Measurements from ENCODE around the gene SLC2A8. TPM values are rescaled to one million over a fixed set of nuclear protein-coding genes. Genes with fewer than 3 reads are reported as not detected.

SLC2A8 gene
- total and polyA plus RNA-seq, 7 donors, result 7.2 to 68.7 (median 45.1) TPM

DNA sequence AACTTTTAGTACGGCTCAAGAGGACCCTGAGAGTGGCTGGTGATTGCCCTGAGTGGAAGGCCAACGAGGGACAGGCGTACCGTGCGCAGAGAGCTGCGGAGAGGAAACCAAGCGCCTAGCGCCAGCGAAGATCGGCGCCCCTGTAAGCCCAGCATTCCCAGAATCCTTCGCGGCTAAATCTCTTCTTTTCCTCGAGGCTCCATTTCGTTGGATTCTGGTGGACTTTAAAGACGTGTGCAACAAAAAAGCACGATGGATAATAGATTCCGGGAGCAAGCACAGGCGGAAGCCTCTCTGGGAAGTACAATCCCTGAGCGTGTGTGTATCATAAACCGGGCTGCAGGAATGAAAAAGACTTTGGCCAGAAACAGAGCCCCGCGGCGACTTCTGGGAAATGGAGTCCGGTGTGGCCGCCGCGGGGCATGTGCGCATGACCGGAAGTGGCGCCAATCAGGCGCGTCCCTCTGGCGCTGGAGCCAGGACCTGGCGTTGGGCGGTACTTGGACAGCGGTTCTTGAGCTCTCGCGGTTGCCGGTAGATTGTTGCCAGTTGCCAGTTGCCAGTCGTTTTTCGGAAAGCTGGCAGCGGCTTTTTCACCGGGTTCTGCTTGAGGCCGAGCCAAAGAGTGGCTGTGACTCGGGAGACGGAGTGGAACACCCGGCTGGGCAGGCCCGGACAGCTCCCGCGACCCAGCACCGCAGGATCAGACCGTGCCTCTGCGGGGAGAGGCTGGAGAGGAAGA is 27.1 kb downstream of the SLC2A8 start, which contains the start of gene ZNF79:
Gene ZNF79, plus strand, starts transcription at position 449 of the 742 bp plus-strand sequence. CDS start 406 bp downstream, outside the sequence.
- Histone ChIP-seq H3K9me3 (no peaks in the 10 kb centered on the region), H3K36me3 (peaks cover 3 to 9% (median 5%) of the 10 kb centered on the region in 4 donors), H3K4me3 (peak within 1 kb of the TSS; percentile 59 to 94 (median 78)), H3K27me3 (no peaks in the 10 kb centered on the region), H3K27ac (peak within 1 kb of the TSS; percentile 89 to 98 (median 91)), H3K4me1 (peaks cover 0 to 59% (median 38%) of the 10 kb centered on the region in 4 donors)
- peak; percentile 28 to 69 for TF ChIP-seq POLR2A (IDR thresholded peaks at IDR 0.05)
- peak in 1 of 4 donors; percentile 36 for TF ChIP-seq EP300 (IDR thresholded peaks at IDR 0.05)
- TF ChIP-seq POLR2AphosphoS5 (IDR thresholded peaks at IDR 0.05), result peak; percentile 87 to 95 (median 88)
- TF ChIP-seq, protein P1, sequence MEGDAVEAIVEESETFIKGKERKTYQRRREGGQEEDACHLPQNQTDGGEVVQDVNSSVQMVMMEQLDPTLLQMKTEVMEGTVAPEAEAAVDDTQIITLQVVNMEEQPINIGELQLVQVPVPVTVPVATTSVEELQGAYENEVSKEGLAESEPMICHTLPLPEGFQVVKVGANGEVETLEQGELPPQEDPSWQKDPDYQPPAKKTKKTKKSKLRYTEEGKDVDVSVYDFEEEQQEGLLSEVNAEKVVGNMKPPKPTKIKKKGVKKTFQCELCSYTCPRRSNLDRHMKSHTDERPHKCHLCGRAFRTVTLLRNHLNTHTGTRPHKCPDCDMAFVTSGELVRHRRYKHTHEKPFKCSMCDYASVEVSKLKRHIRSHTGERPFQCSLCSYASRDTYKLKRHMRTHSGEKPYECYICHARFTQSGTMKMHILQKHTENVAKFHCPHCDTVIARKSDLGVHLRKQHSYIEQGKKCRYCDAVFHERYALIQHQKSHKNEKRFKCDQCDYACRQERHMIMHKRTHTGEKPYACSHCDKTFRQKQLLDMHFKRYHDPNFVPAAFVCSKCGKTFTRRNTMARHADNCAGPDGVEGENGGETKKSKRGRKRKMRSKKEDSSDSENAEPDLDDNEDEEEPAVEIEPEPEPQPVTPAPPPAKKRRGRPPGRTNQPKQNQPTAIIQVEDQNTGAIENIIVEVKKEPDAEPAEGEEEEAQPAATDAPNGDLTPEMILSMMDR (IDR thresholded peaks at IDR 0.05), result no peak
- 0% methylated on average over 54 of the region's 54 CpGs for WGBS, 2 donors
- peak; percentile 97 for DNase-seq
- intact Hi-C loops (cut with DNase I), result loop anchor here (2.0 kb wide), 1 partner anchor 27 kb away; the partner anchor contains the start of genes LRSAM1 and RPL12

DNA sequence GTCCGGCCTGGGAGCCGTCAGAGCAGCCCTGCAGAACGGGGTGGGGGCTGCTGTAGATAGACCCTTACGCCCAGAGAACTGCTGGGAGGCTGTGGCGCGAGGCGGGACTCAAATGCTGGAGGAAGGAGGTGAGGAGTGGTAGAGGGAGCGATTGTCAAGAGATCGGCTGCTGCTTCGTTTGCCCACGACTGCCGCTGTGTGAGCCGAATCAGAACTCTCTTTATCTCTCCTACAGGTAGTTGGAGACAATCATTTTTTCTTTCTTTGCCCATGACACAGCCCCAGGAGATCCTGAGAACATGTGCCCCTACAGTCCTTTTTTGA is 27.7 kb downstream of the SLC2A8 start:
- H3K4me3 ChIP-seq, result peak overlapping the region; percentile 59 to 94 (median 78)
- TF ChIP-seq POLR2AphosphoS5 (IDR thresholded peaks at IDR 0.05) (no peak), EP300 (IDR thresholded peaks at IDR 0.05) (no peak), POLR2A (IDR thresholded peaks at IDR 0.05) (no peak)
- TF ChIP-seq, protein P1 (IDR thresholded peaks at IDR 0.05), result no peak
- H3K27ac ChIP-seq, result peak overlapping the region; percentile 89 to 98 (median 91)
- DNase-seq, result no peak
- H3K9me3 ChIP-seq, result no peaks in the 10 kb centered on the region
- 0% methylated on average over 13 of the region's 13 CpGs for WGBS, 2 donors
- peaks cover 4 to 15% (median 8%) of the 10 kb centered on the region in 4 donors for H3K36me3 ChIP-seq
- intact Hi-C loops (cut with DNase I), result loop anchor here (2.0 kb wide), 1 partner anchor 26 kb away; the partner anchor contains the start of genes LRSAM1 and RPL12
- H3K4me1 ChIP-seq, result peaks cover 0 to 59% (median 38%) of the 10 kb centered on the region in 4 donors
- H3K27me3 ChIP-seq, result no peaks in the 10 kb centered on the region

DNA sequence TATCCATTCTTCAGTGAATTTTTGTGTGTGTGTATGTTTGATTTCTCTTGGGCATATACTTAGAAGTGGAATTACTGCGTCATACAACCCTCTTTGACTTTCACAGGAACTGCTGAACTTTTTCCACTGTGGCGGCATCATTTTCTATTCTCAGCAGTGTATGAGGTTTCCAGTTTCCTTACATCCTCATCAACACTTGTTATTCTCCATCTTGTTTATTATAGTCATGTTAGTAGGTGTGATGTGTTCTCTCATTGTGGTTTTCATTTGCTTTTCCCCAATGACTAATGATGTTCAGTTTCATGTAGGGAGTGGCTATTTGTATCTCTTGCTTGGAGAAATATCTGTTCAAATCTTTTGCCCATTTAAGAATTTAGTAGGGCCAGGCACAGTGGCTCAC is 29.8 kb downstream of the SLC2A8 start:
- DNase-seq, result no peak
- intact Hi-C loops (cut with DNase I), result no loop called here
- TF ChIP-seq, protein P1 (IDR thresholded peaks at IDR 0.05), result no peak
- TF ChIP-seq POLR2A (IDR thresholded peaks at IDR 0.05) (no peak), POLR2AphosphoS5 (IDR thresholded peaks at IDR 0.05) (no peak), EP300 (IDR thresholded peaks at IDR 0.05) (no peak)
- H3K27ac ChIP-seq, result peak overlapping the region in 1 of 4 donors; percentile 11
- H3K27me3 ChIP-seq, result no peaks in the 10 kb centered on the region
- no peaks in the 10 kb centered on the region for H3K9me3 ChIP-seq
- no peak overlapping the region for H3K4me3 ChIP-seq
- 85 to 89% methylated on average over 2 of the region's 2 CpGs for WGBS, 2 donors
- peaks cover 4 to 26% (median 16%) of the 10 kb centered on the region in 4 donors for H3K36me3 ChIP-seq
- peaks cover 0 to 46% (median 35%) of the 10 kb centered on the region in 4 donors for H3K4me1 ChIP-seq

DNA sequence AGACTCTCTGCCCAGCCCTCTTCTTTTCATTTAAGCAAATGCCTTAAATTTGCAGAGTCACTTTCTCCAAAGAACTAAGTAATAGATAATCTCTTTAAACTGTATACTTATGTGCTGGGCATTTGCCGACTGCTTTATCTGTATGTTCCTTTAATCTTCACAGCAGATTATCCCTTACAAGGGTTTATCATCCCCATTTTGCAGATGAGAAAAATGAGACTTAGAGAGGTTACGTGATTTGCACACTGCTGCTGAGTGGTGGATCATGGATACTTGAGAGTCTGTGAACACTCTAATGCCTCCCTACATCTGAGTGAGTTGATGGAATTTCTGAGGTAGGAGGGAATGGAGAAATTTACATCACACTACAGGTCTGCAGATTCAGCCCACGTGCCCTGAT is 31.4 kb downstream of the SLC2A8 start:
- DNase-seq, result no peak
- no peaks in the 10 kb centered on the region for H3K9me3 ChIP-seq
- no peak overlapping the region for H3K4me3 ChIP-seq
- H3K4me1 ChIP-seq, result peaks cover 0 to 30% (median 20%) of the 10 kb centered on the region in 4 donors
- peaks cover 4 to 33% (median 21%) of the 10 kb centered on the region in 4 donors for H3K36me3 ChIP-seq
- intact Hi-C loops (cut with DNase I), result no loop called here
- TF ChIP-seq POLR2AphosphoS5 (IDR thresholded peaks at IDR 0.05) (no peak), POLR2A (IDR thresholded peaks at IDR 0.05) (no peak), EP300 (IDR thresholded peaks at IDR 0.05) (no peak)
- TF ChIP-seq, protein P1 (IDR thresholded peaks at IDR 0.05), result no peak
- H3K27me3 ChIP-seq, result no peaks in the 10 kb centered on the region
- no peak overlapping the region for H3K27ac ChIP-seq
- 92 to 95% methylated on average over 3 of the region's 3 CpGs for WGBS, 2 donors

All from sigmoid colon (tissue), 7 donors.